Measurements from ENCODE around the gene IER5L.

IER5L gene

DNA sequence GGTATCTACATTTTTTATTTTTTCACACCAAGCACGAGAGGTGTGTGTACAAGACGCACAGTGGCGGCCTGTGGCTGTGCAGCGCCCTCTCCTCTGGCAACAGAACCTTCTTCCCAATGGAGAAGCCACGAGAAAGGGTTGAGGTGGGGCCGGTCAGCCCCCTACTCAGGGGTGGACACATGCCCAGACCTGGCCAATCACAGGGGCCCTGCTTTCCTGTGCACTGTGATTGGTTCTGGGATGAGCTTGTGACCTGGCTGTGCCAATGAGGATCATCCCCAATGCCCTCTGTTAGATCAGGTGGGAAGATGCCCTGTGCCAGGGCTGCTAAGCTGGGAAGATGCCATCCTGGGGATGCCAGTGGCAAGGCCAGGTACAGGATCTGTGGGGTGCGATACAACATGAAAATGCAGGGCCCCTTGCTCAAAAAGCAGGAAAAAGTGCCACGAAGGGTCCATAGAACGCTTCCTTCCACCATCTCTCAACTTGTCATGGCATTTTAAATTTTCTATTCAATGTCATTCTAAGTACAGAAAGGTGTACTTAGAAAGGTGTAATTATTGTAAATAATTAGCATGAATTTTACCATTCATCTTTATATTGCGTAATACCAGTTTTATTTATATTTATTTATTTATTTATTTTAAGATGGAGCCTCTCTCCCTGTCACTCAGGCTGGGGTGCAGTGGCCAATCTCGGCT lies 15.4 kb downstream of the IER5L start:
- TF ChIP-seq, protein P1, sequence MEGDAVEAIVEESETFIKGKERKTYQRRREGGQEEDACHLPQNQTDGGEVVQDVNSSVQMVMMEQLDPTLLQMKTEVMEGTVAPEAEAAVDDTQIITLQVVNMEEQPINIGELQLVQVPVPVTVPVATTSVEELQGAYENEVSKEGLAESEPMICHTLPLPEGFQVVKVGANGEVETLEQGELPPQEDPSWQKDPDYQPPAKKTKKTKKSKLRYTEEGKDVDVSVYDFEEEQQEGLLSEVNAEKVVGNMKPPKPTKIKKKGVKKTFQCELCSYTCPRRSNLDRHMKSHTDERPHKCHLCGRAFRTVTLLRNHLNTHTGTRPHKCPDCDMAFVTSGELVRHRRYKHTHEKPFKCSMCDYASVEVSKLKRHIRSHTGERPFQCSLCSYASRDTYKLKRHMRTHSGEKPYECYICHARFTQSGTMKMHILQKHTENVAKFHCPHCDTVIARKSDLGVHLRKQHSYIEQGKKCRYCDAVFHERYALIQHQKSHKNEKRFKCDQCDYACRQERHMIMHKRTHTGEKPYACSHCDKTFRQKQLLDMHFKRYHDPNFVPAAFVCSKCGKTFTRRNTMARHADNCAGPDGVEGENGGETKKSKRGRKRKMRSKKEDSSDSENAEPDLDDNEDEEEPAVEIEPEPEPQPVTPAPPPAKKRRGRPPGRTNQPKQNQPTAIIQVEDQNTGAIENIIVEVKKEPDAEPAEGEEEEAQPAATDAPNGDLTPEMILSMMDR (IDR thresholded peaks at IDR 0.05), result no peak
- H3K4me3 ChIP-seq, result no peak overlapping the region
- no peak for DNase-seq (ENCODE audit: low spot score)
- peak overlapping the region in 1 of 2 donors; percentile 52 for H3K27ac ChIP-seq

DNA sequence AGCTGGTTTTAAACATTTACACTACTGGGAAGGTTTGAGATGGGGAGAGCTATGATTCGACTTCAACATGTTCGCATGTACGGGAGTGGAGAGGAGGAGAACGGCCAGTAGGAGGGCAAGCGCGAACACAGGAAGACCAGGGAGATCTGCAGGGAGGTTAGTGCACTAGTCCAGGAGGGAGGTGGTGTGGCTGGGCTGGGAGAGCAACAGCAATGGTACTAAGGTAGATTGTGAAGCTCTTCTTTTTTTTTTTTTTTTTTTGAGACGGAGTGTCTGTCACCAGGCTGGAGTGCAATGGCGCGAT lies 16.6 kb downstream of the IER5L start:
- DNase-seq (ENCODE audit: low spot score), result no peak
- TF ChIP-seq, protein P1 (IDR thresholded peaks at IDR 0.05), result no peak
- H3K4me3 ChIP-seq, result no peak overlapping the region
- no peak overlapping the region for H3K27ac ChIP-seq

DNA sequence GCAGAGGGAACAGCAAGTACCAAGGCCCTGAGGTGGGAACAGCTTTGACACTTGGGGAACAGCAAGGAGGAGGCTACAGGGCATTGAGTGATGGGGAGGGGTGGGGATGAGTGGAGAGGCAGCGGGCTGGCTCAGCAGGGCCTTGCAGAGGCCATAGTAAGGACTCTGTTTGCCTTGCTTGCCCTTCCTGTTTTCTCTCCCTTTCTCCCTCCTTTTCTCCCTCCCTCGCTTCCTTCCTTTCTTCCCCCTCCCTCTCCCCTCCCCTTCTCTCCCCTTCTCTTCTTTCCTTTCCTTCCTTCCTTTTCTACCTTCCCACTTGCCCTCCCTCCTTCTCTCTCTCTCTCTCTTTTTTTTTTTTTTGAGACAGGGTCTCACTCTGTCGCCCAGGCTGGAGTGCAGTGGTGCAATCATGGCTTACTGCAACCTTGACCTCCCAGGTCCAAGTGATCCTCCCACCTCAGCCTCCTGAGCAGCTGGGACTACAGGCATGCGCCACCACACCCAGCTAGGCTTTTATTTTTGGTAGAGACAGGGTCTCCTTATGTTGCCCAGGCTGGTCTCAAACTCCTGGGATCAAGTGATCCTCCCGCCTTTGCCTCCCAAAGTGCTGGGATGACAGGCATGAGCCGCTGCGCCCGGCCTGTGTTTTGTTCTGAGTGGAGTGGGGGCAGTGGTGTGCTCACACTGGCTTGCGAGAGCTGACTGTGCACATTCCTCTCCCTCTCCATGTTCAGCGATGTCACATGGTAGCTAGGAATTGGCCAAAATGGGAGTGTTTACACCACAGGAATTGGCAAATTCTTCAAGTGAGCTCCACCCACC lies 17.1 kb downstream of the IER5L start:
- Histone ChIP-seq H3K4me3 (no peak overlapping the region), H3K27ac (no peak overlapping the region)
- TF ChIP-seq, protein P1 (IDR thresholded peaks at IDR 0.05), result no peak
- no peak for DNase-seq (ENCODE audit: low spot score)

DNA sequence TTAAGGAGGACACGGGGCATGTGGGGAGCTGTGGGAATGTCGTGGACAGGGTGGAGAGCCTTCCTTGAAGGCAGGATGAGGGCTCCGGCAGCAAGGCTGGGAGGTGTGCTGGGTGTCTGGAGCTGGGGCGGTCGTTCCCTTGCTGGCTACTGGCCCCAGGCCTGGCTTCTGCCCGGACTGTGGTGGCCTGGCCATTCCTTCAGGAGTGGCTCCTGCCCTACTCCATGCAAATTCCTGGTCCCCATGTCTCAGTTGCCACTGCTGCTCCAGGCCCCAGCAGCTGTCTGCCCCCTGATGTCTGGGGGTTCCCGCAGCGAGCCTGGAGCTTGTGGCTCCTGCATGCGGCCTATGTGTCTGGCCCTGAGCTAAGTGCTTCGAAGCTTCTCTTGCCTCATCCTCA lies 21.9 kb downstream of the IER5L start:
- Histone ChIP-seq H3K27ac (no peak overlapping the region), H3K4me3 (no peak overlapping the region)
- TF ChIP-seq, protein P1 (IDR thresholded peaks at IDR 0.05), result no peak
- no peak for DNase-seq (ENCODE audit: low spot score)

DNA sequence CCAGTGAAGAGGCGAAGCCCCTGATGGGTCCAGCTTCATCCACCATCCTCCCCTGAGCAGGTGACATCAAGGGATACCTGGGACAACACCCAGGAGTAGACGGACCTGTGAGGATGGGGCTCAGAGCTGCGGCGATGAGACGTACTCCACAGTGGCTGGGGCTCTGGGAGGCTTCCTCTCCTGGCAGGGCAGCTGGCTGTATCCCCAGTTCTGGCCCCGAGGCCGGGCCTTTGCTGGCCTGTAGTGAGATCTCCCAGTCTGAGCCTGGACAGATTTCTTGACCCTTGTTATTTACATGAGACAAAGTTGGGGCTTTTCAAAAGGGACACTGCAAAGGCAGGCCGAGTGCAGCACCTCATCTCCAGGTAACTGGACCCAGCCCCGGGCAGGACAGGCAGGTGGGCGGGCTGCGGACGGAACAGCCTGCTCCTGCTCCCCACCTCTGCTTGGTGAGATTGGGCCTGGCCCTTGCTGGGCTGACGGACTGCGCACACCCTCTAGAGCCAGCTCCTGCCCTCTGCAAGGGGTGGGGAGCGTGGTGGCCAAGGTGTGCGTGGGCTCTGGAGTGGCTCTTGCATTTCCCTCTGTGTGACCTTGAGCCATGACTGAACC lies 23.1 kb downstream of the IER5L start:
- H3K4me3 ChIP-seq, result no peak overlapping the region
- TF ChIP-seq, protein P1 (IDR thresholded peaks at IDR 0.05), result no peak
- H3K27ac ChIP-seq, result no peak overlapping the region
- DNase-seq (ENCODE audit: low spot score), result peak; percentile 67

DNA sequence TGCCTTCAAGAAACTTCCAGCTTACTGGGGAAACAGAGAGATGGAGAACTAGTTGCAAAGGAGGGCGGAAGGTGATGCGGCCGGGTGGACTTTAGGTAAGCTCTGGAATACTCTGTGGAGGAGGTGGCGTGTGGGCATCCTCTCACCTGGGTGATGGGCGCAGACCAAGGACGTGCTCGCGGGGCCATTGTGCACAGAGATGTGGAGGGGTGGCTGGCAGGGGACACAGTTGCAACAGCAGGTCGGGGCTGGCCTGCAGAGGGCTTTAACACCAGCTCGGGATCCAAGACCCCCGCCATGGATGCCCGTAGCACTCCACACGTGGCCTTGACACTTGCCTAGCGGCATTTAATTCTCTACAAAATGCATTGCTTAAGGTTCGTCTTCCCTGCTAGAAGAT lies 26.6 kb downstream of the IER5L start:
- TF ChIP-seq, protein P1 (IDR thresholded peaks at IDR 0.05), result no peak
- no peak overlapping the region for H3K4me3 ChIP-seq
- H3K27ac ChIP-seq, result no peak overlapping the region
- no peak for DNase-seq (ENCODE audit: low spot score)
